SK-N-SH treated with all-trans-retinoic acid at 6 μM for 48 hours (cell line): ENCODE data around the gene SLC26A8.

Source experiments
- CREB5 ChIP-seq: fragments of 250-450 bp; sonication (Bioruptor Pico); IDR thresholded peaks from 2 replicates; pipeline ENCODE4 v1.5.1; 2020; ENCODE audit warnings: low read depth, mild to moderate bottlenecking, moderate library complexity
- ZFP3 ChIP-seq: fragments of 250-450 bp; sonication (Bioruptor Pico); IDR thresholded peaks from 2 replicates; pipeline ENCODE4 v1.5.0; 2020; ENCODE audit warnings: mild to moderate bottlenecking, moderate library complexity

DNA sequence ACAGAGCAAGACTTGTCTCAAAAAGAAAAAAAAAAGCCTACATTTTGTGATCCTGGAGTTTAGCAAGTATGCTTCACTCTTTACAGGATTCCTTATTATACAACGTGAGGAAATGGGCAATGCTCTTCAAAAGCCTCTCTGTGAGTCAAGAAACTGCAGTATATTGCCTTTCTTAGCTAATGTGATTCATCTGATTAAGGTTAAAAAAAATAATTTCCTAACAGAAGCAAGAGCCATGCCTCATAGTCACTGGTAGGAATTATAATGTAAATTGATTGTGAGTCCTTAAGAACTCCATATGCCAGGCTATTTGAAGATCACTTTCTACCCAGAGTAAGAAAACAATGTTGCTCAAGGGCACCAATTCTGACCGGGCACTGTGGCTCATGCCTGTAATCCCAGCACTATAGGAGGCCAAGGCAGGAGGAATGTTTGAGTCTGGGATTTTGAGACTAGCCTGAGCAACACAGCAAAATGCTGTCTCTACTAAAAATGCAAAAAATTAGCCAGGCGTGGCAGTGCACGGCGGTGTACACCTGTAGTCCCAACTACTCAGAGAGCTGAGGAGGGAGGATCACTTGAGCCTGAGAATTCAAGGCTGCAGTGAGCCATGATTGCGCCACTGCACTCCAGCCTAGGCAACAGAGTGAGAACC, 43.3 kb downstream of the SLC26A8 start:
- peak; percentile 50; the same call in 1 of the 2 replicates for TF ChIP-seq ZFP3 (CRISPR knock-in tag)
- TF ChIP-seq CREB5 (CRISPR knock-in tag), result no peak
